Loucy (cell line): Measurements from ENCODE around the gene GATA5.

Experiments used
- CTCF ChIP-seq: fragments of 200-600 bp; sonication (generic); conservative IDR thresholded peaks from 2 replicates; pipeline ENCODE4 v1.5.1; 2014; ENCODE audit warnings: mild to moderate bottlenecking, antibody characterized with exemption, low read length
- EZH2phosphoT487 ChIP-seq: fragments of 200-600 bp; IDR thresholded peaks from 2 replicates; pipeline ENCODE4 v1.6.1; 2018; ENCODE audit warnings: antibody characterized with exemption, mild to moderate bottlenecking, moderate library complexity, borderline replicate concordance

GRCh38 chr20:62454904-62455636 lies 20.7 kb downstream of the GATA5 start:
- TF ChIP-seq CTCF (no peak), EZH2phosphoT487 (no peak)
